ENCODE measurements around the gene HSPA12A. TPM values are rescaled to one million over a fixed set of nuclear protein-coding genes. Genes with fewer than 3 reads are reported as not detected.

Gene HSPA12A
- total and polyA plus RNA-seq, 2 donors (not counting 1 experiment from before 2014, with no cell fraction given) = 14.4 to 15.7 TPM

DNA sequence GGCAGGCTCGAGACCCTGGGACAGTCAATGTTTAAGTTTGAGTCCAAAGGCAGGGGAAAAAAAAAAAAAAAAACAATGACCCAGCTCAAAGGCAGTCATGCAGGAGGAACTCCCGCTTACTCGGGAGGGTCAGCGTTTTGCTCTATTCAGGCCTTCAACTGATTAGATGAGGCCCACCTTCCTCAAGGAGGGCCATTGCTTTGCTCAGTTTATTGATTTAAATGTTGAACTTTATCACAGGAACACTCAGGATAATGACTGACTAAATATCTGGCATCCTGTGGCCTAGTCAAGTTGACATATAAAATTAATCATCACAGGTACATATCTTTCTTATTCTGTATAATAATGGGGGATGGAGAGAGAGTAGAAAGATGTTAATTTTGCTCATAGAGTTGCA lies 52.6 kb downstream of the HSPA12A start:
- no peak overlapping the region for H2AFZ ChIP-seq (ENCODE audit: low read length)
- no peak overlapping the region for H3K27ac ChIP-seq (ENCODE audit: insufficient read depth, low read length)
- no peaks in the 10 kb centered on the region for H3K27me3 ChIP-seq (ENCODE audit: control insufficient read depth, insufficient read depth, low read length)
- DNase-seq (ENCODE audit: low read depth in 2 of 2) = no peak
- no peak overlapping the region for H3K9ac ChIP-seq (ENCODE audit: insufficient read depth, low read length)
- no peak overlapping the region for H3K4me3 ChIP-seq (replicated peaks in 1 of 4; ENCODE audit: control extremely low read depth in 1 of 4, insufficient read depth in 1 of 4, low read depth in 3 of 4, low read length in 4 of 4)
- peaks cover 2% of the 10 kb centered on the region for H3K36me3 ChIP-seq (ENCODE audit: control insufficient read depth, insufficient read depth, low read length)
- TF ChIP-seq, protein P1, sequence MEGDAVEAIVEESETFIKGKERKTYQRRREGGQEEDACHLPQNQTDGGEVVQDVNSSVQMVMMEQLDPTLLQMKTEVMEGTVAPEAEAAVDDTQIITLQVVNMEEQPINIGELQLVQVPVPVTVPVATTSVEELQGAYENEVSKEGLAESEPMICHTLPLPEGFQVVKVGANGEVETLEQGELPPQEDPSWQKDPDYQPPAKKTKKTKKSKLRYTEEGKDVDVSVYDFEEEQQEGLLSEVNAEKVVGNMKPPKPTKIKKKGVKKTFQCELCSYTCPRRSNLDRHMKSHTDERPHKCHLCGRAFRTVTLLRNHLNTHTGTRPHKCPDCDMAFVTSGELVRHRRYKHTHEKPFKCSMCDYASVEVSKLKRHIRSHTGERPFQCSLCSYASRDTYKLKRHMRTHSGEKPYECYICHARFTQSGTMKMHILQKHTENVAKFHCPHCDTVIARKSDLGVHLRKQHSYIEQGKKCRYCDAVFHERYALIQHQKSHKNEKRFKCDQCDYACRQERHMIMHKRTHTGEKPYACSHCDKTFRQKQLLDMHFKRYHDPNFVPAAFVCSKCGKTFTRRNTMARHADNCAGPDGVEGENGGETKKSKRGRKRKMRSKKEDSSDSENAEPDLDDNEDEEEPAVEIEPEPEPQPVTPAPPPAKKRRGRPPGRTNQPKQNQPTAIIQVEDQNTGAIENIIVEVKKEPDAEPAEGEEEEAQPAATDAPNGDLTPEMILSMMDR (conservative IDR thresholded peaks at IDR 0.05 in 1 of 2, IDR thresholded peaks at IDR 0.05 in 1 of 2; ENCODE audit: low read depth in 1 of 2, low read length in 2 of 2) = no peak
- no peak for TF ChIP-seq EZH2 (IDR thresholded peaks at IDR 0.05; ENCODE audit: low read length, missing control alignments)
- H3K79me2 ChIP-seq (ENCODE audit: control insufficient read depth, insufficient read depth, low read length) = no peaks in the 10 kb centered on the region
- H3K4me2 ChIP-seq (ENCODE audit: extremely low read depth, insufficient read depth, low read length) = no peak overlapping the region
- no peaks in the 10 kb centered on the region for H3K9me3 ChIP-seq (ENCODE audit: control insufficient read depth, insufficient read depth, low read depth, low read length)
- H3K4me1 ChIP-seq (ENCODE audit: control insufficient read depth, extremely low read depth, insufficient read depth, low read length) = peaks cover 19% of the 10 kb centered on the region
- no peaks in the 10 kb centered on the region for H4K20me1 ChIP-seq (ENCODE audit: control insufficient read depth, extremely low read depth, insufficient read depth, low read length)

DNA sequence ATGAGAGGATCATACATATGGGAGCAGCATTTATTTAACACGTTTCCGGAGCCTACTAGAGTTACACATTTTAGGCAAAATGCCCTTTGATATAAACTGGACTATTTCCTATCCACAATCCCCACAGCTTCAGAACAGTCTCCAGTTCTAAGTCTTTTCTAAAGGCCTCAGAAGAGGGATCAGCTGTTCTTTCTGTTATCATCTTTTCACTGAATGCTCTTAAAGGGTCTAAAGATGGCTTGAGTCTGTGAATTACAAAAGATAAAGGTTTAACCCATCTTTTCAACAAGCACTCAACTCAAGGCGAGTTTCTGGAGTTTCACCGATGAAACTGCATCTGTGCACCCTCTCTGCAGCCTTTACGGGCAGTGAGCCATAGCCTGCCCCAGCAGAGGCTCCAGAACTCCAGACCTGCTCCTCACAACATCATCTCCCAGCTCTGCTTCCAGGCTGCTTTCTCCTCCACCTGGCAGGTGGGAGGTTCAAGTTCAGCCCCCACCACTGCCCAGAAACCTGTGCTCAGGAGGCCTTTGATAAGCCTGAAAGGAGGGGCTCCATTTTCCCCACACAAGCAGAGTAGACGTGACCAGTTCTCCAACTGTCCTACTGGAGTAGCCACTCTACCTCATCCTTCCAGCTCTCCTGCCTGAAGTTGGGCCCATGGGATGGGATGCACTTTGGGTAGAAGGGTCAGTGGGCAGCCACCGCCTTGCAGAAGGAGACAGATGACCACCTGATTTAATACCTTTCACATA lies 53.4 kb downstream of the HSPA12A start:
- Histone ChIP-seq H3K27me3 (ENCODE audit: control insufficient read depth, insufficient read depth, low read length) (no peaks in the 10 kb centered on the region), H3K79me2 (ENCODE audit: control insufficient read depth, insufficient read depth, low read length) (no peaks in the 10 kb centered on the region), H2AFZ (ENCODE audit: low read length) (no peak overlapping the region), H3K9ac (ENCODE audit: insufficient read depth, low read length) (no peak overlapping the region), H4K20me1 (ENCODE audit: control insufficient read depth, extremely low read depth, insufficient read depth, low read length) (no peaks in the 10 kb centered on the region), H3K4me3 (replicated peaks in 1 of 4; ENCODE audit: control extremely low read depth in 1 of 4, insufficient read depth in 1 of 4, low read depth in 3 of 4, low read length in 4 of 4) (peak overlapping the region in 1 of 4 experiments; percentile 25), H3K27ac (ENCODE audit: insufficient read depth, low read length) (peak overlapping the region; percentile 62), H3K4me2 (ENCODE audit: extremely low read depth, insufficient read depth, low read length) (peak overlapping the region; percentile 86), H3K36me3 (ENCODE audit: control insufficient read depth, insufficient read depth, low read length) (peaks cover 2% of the 10 kb centered on the region), H3K9me3 (ENCODE audit: control insufficient read depth, insufficient read depth, low read depth, low read length) (no peaks in the 10 kb centered on the region), H3K4me1 (ENCODE audit: control insufficient read depth, extremely low read depth, insufficient read depth, low read length) (peaks cover 19% of the 10 kb centered on the region)
- no peak for TF ChIP-seq EZH2 (IDR thresholded peaks at IDR 0.05; ENCODE audit: low read length, missing control alignments)
- TF ChIP-seq, protein P1 (conservative IDR thresholded peaks at IDR 0.05 in 1 of 2, IDR thresholded peaks at IDR 0.05 in 1 of 2; ENCODE audit: low read depth in 1 of 2, low read length in 2 of 2) = no peak
- no peak for DNase-seq (ENCODE audit: low read depth in 2 of 2)

DNA sequence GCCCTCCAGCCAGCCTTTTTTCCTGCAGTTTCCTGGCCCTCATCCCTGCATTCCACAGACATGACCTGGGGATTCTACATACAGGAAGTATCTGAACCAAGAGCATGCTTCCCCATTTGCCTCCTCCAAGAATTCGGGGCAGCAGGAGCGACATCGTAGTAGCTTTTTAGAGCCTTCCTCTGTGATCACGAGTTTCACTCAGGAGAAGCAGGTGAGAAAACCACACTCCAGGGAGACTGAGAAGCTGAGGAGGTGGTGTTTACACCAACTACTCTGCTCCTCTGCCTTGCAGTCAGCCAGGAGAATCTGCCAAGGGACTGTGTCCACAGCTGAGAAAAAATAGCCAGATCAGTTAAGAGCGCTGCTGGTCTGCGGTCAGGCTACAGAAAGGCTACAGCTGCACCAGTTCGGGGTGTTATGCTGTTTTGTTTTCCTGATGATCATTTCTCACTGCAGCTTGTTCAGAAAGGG lies 54.1 kb downstream of the HSPA12A start:
- Histone ChIP-seq H3K9me3 (ENCODE audit: control insufficient read depth, insufficient read depth, low read depth, low read length) (no peaks in the 10 kb centered on the region), H3K27me3 (ENCODE audit: control insufficient read depth, insufficient read depth, low read length) (no peaks in the 10 kb centered on the region), H3K27ac (ENCODE audit: insufficient read depth, low read length) (peak overlapping the region; percentile 62), H4K20me1 (ENCODE audit: control insufficient read depth, extremely low read depth, insufficient read depth, low read length) (no peaks in the 10 kb centered on the region), H3K4me2 (ENCODE audit: extremely low read depth, insufficient read depth, low read length) (peak overlapping the region; percentile 86), H3K9ac (ENCODE audit: insufficient read depth, low read length) (no peak overlapping the region), H3K4me3 (replicated peaks in 1 of 4; ENCODE audit: control extremely low read depth in 1 of 4, insufficient read depth in 1 of 4, low read depth in 3 of 4, low read length in 4 of 4) (peak overlapping the region in 2 of 4 experiments; percentile 22 to 25), H3K79me2 (ENCODE audit: control insufficient read depth, insufficient read depth, low read length) (no peaks in the 10 kb centered on the region), H3K36me3 (ENCODE audit: control insufficient read depth, insufficient read depth, low read length) (peaks cover 2% of the 10 kb centered on the region), H2AFZ (ENCODE audit: low read length) (peak overlapping the region; percentile 76), H3K4me1 (ENCODE audit: control insufficient read depth, extremely low read depth, insufficient read depth, low read length) (peaks cover 19% of the 10 kb centered on the region)
- no peak for TF ChIP-seq EZH2 (IDR thresholded peaks at IDR 0.05; ENCODE audit: low read length, missing control alignments)
- TF ChIP-seq, protein P1 (conservative IDR thresholded peaks at IDR 0.05 in 1 of 2, IDR thresholded peaks at IDR 0.05 in 1 of 2; ENCODE audit: low read depth in 1 of 2, low read length in 2 of 2) = no peak
- peak; percentile 63 to 85 for DNase-seq (ENCODE audit: low read depth in 2 of 2)

All from fibroblast of lung (primary cell).